ENCODE results near the gene S100A2.

GRCh38 chr1:153608089-153608682, 42.5 kb upstream of the S100A2 start:
- TF ChIP-seq, protein P1, sequence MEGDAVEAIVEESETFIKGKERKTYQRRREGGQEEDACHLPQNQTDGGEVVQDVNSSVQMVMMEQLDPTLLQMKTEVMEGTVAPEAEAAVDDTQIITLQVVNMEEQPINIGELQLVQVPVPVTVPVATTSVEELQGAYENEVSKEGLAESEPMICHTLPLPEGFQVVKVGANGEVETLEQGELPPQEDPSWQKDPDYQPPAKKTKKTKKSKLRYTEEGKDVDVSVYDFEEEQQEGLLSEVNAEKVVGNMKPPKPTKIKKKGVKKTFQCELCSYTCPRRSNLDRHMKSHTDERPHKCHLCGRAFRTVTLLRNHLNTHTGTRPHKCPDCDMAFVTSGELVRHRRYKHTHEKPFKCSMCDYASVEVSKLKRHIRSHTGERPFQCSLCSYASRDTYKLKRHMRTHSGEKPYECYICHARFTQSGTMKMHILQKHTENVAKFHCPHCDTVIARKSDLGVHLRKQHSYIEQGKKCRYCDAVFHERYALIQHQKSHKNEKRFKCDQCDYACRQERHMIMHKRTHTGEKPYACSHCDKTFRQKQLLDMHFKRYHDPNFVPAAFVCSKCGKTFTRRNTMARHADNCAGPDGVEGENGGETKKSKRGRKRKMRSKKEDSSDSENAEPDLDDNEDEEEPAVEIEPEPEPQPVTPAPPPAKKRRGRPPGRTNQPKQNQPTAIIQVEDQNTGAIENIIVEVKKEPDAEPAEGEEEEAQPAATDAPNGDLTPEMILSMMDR (IDR thresholded peaks at IDR 0.05 in 8 of 11, conservative IDR thresholded peaks at IDR 0.05 in 3 of 11): no peak
- TF ChIP-seq POLR2A (IDR thresholded peaks at IDR 0.05): no peak

Data from spleen (tissue), 7 donors.